Fibroblast of pulmonary artery (primary cell): ENCODE results near the gene SPINK4.
A peak's percentile ranks its signal among the peaks of the same experiment; 100 is the strongest.

Source experiments
- DNase-seq: peaks from one replicate; pipeline ENCODE4 v3.0.0-alpha.2; 2010; ENCODE audit warnings: low read depth
- H3K4me3 ChIP-seq: replicated peaks from 2 replicates; pipeline ENCODE4 v1.5.1; 2011; ENCODE audit warnings: low read depth, mild to moderate bottlenecking, control low read depth, low read length, moderate library complexity
- CTCF ChIP-seq: IDR thresholded peaks from 2 replicates; pipeline ENCODE4 v1.5.1; 2011; ENCODE audit warnings: mild to moderate bottlenecking, control low read depth, low read length, inconsistent platforms; ENCODE audit errors: missing control alignments

SPINK4 gene

GRCh38 chr9:33256236-33256635 lies 16.3 kb downstream of the SPINK4 start:
- no peak for DNase-seq
- H3K4me3 ChIP-seq, result no peak overlapping the region
- TF ChIP-seq CTCF, result no peak

- no peak for DNase-seq
- no peak for TF ChIP-seq CTCF
- H3K4me3 ChIP-seq, result no peak overlapping the region
Observed at GRCh38 chr9:33257276-33257675, 17.3 kb downstream of the SPINK4 start.

- no peak for DNase-seq
- no peak for TF ChIP-seq CTCF
- no peak overlapping the region for H3K4me3 ChIP-seq
Observed at GRCh38 chr9:33260372-33260771, 20.4 kb downstream of the SPINK4 start.

- peak; percentile 24 for DNase-seq
- no peak for TF ChIP-seq CTCF
- peak overlapping the region; percentile 96 for H3K4me3 ChIP-seq
Observed at GRCh38 chr9:33263131-33264002, 23.4 kb downstream of the SPINK4 start.

- no peak for DNase-seq
- TF ChIP-seq CTCF, result no peak
- H3K4me3 ChIP-seq, result peak overlapping the region; percentile 96
Observed at GRCh38 chr9:33264003-33264472, 24.1 kb downstream of the SPINK4 start.

GRCh38 chr9:33264473-33265177 lies 24.7 kb downstream of the SPINK4 start, which contains the start of the genes BAG1 and CHMP5:
Gene BAG1, minus strand, starts transcription at chr9:33264708.
Gene CHMP5, plus strand, starts transcription at chr9:33265049. Its CDS starts 30 bp downstream, at chr9:33265079.
- peak; percentile 36 for TF ChIP-seq CTCF
- peak within 1 kb of the TSS; percentile 96 for H3K4me3 ChIP-seq
- DNase-seq, result peak; percentile 99
